Ovary (tissue), 3 donors: Measurements from ENCODE around the gene THSD8.

Experiments used
- EP300 ChIP-seq: sonication (generic); formaldehyde crosslinking; IDR thresholded peaks from one replicate; pipeline ENCODE4 v1.6.1; 2017; ENCODE audit warnings: antibody characterized with exemption
- POLR2A ChIP-seq: fragments of 450-650 bp; IDR thresholded peaks from one replicate; pipeline ENCODE4 v1.6.1; 2017; ENCODE audit warnings: antibody characterized with exemption, mild to moderate bottlenecking, moderate library complexity
- TF ChIP-seq, protein P1 (sequence below), 3 donors: fragments of 450-650 bp in 2 of 3; fragments of 200-600 bp in 1 of 3; IDR thresholded peaks; one replicate each; pipeline versions ENCODE4 v1.5.1 to v1.8.0; 2016 to 2022; ENCODE audit warnings: antibody characterized with exemption in 3 of 3, mild to moderate bottlenecking in 1 of 3
- donor health status: DM: no; HTN: no; CAD: no.

DNA sequence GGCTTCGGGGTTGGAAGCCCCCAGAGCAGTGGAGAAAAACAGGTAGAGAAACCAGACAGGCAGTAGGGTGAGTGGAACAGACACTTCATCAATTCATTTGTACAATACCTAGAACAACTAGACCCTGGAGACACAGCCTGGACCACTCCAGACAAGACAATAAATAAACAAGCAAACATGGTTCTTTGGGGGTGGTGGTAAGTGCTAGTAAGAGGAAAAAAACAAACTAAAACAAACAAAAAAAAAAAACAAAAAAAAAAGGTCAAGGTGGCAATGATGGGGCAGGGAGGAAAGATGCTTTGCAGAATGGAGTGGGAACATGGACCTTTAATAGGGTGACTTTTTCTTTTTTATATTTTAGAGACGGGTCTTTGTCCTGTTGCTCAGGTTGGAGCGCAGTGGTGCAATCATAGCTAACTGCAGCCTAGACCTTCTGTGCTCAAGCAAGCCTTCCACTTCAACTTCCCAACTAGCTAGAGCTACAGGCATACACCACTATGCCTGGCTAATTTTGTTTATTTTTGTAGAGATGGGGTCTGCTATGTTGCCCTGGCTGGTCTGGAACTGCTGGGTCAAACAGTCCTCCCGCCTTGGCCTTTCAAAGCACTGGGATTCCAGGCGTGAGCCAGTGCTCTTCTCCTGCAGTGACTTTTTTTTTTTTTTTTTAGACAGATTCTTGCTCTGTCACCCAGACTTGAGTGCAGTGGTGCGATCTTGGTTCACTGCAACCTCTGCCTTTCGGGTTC, 7.5 kb upstream of the THSD8 start:
- TF ChIP-seq, protein P1, sequence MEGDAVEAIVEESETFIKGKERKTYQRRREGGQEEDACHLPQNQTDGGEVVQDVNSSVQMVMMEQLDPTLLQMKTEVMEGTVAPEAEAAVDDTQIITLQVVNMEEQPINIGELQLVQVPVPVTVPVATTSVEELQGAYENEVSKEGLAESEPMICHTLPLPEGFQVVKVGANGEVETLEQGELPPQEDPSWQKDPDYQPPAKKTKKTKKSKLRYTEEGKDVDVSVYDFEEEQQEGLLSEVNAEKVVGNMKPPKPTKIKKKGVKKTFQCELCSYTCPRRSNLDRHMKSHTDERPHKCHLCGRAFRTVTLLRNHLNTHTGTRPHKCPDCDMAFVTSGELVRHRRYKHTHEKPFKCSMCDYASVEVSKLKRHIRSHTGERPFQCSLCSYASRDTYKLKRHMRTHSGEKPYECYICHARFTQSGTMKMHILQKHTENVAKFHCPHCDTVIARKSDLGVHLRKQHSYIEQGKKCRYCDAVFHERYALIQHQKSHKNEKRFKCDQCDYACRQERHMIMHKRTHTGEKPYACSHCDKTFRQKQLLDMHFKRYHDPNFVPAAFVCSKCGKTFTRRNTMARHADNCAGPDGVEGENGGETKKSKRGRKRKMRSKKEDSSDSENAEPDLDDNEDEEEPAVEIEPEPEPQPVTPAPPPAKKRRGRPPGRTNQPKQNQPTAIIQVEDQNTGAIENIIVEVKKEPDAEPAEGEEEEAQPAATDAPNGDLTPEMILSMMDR (IDR thresholded peaks at IDR 0.05) = peak in 1 of 3 donors; percentile 0
- TF ChIP-seq POLR2A (peak; percentile 6), EP300 (no peak)
